H1 (cell line): Measurements from ENCODE around the gene ADCY5. TPM values are rescaled to one million over a fixed set of nuclear protein-coding genes. Genes with fewer than 3 reads are reported as not detected.
A peak's percentile ranks its signal among the peaks of the same experiment; 100 is the strongest.

Experiments used
- CTCF ChIA-PET: fragments of 300-600 bp; sonication (Branson Sonifier 250); formaldehyde crosslinking; loops from one replicate; lab custom pipeline; 2021; ENCODE audit not compliant: partially characterized antibody; lab: Charles Lee
- POLR2A ChIA-PET: fragments of 300-600 bp; sonication (Branson Sonifier 250); formaldehyde crosslinking; loops from one replicate; lab custom pipeline; 2021; ENCODE audit warnings: inconsistent platforms; ENCODE audit not compliant: partially characterized antibody; lab: Charles Lee
- DNase-seq, 2 experiments: peaks; one replicate each; pipeline versions ENCODE4 v3.0.0 to v3.0.0-alpha.2; 2010 to 2022; ENCODE audit warnings: low spot score in 2 of 2, low read depth in 1 of 2, mixed read lengths in 1 of 2
- FAIRE-seq: peaks from 2 replicates; lab custom pipeline; 2011; peaks lifted over from hg19 to GRCh38; lab: Jason Lieb, UNC
- H2AFZ ChIP-seq: 2 replicates; pipeline ENCODE4 v1.8.1; 2012; ENCODE audit warnings: low read length, inconsistent platforms
- H2AK5ac ChIP-seq: 2 replicates; pipeline ENCODE4 v1.6.1; 2013; ENCODE audit warnings: low read depth, low read length
- H2BK120ac ChIP-seq: replicated peaks from 2 replicates; pipeline ENCODE3; 2013; ENCODE audit warnings: low read depth, low read length, inconsistent platforms
- H2BK12ac ChIP-seq: 2 replicates; pipeline ENCODE4 v1.6.1; 2013; ENCODE audit warnings: low read depth, low read length
- H2BK15ac ChIP-seq: 2 replicates; pipeline ENCODE4 v1.6.1; 2013; ENCODE audit warnings: low read length
- H2BK20ac ChIP-seq: 2 replicates; pipeline ENCODE4 v1.6.1; 2013; ENCODE audit warnings: low read length
- H2BK5ac ChIP-seq: 2 replicates; pipeline ENCODE4 v1.6.1; 2013; ENCODE audit warnings: low read depth, low read length
- H3K14ac ChIP-seq: 2 replicates; pipeline ENCODE4 v1.6.1; 2013; ENCODE audit warnings: inconsistent platforms; ENCODE audit not compliant: insufficient read length
- H3K18ac ChIP-seq: 2 replicates; pipeline ENCODE4 v1.6.1; 2013; ENCODE audit warnings: low read length; ENCODE audit errors: extremely low read depth
- H3K23ac ChIP-seq: 2 replicates; pipeline ENCODE4 v1.6.1; 2013; ENCODE audit warnings: inconsistent platforms; ENCODE audit not compliant: insufficient read length
- H3K23me2 ChIP-seq: 2 replicates; pipeline ENCODE4 v1.6.1; 2013; ENCODE audit warnings: low read depth, low read length
- H3K27ac ChIP-seq: 2 replicates; pipeline ENCODE4 v1.6.1; 2011; ENCODE audit warnings: low read depth, low read length, inconsistent platforms
- H3K27me3 ChIP-seq, 4 experiments: replicated peaks in 1 of 4; 1 replicate in 1 of 4; 2 replicates in 3 of 4; pipeline versions ENCODE4 v1.6.1 to v1.8.1; 2011 to 2013; ENCODE audit warnings: low read length in 3 of 4, mild to moderate bottlenecking in 3 of 4, inconsistent platforms in 2 of 4, mixed read lengths in 2 of 4, moderate library complexity in 1 of 4; ENCODE audit not compliant: control insufficient read depth in 3 of 4, insufficient read depth in 3 of 4; ENCODE audit errors: extremely low read depth in 1 of 4
- H3K36me3 ChIP-seq, 4 experiments: 2 replicates each; pipeline versions ENCODE4 v1.6.1 to v1.8.1; 2011 to 2013; ENCODE audit warnings: mild to moderate bottlenecking in 4 of 4, low read length in 3 of 4, moderate library complexity in 2 of 4, control low read depth in 1 of 4, inconsistent platforms in 1 of 4; ENCODE audit not compliant: insufficient read depth in 4 of 4, control insufficient read depth in 2 of 4
- H3K4ac ChIP-seq: replicated peaks from 2 replicates; pipeline ENCODE3; 2013; ENCODE audit warnings: low read length, low read depth, mixed read lengths, inconsistent platforms; ENCODE audit not compliant: insufficient read length
- H3K4me1 ChIP-seq, 4 experiments: replicated peaks in 1 of 4; 1 replicate in 1 of 4; 2 replicates in 3 of 4; pipeline versions ENCODE4 v1.6.1 to v1.8.1; 2011 to 2013; ENCODE audit warnings: low read length in 3 of 4, inconsistent platforms in 2 of 4, mixed read lengths in 1 of 4; ENCODE audit not compliant: insufficient read depth in 4 of 4, control insufficient read depth in 3 of 4
- H3K4me2 ChIP-seq, 2 experiments: 2 replicates each; pipeline versions ENCODE4 v1.6.1 to v1.8.1; 2011 to 2013; ENCODE audit warnings: low read depth in 2 of 2, low read length in 2 of 2, control low read depth in 1 of 2, inconsistent platforms in 1 of 2, mild to moderate bottlenecking in 1 of 2; ENCODE audit not compliant: insufficient read depth in 1 of 2
- H3K4me3 ChIP-seq, 4 experiments: fragments of 200-600, 300-600 bp in 1 of 4; sonication (generic), shearing (Covaris generic), sonication (Bioruptor Twin) in 1 of 4; 2 replicates each; pipeline versions ENCODE4 v1.5.1 to v1.8.1; 2011 to 2016; ENCODE audit warnings: low read length in 4 of 4, low read depth in 3 of 4, control low read depth in 2 of 4, inconsistent platforms in 2 of 4, mild to moderate bottlenecking in 2 of 4, mixed read lengths in 1 of 4, moderate library complexity in 1 of 4; ENCODE audit not compliant: insufficient read depth in 2 of 4; ENCODE audit errors: extremely low read depth in 1 of 4
- H3K56ac ChIP-seq: replicated peaks from 2 replicates; pipeline ENCODE3; 2013; ENCODE audit warnings: low read depth, mild to moderate bottlenecking, mixed read lengths, low read length, inconsistent platforms; ENCODE audit not compliant: insufficient read length
- H3K79me1 ChIP-seq: 2 replicates; pipeline ENCODE4 v1.6.1; 2013; ENCODE audit warnings: low read depth, low read length, control low read depth
- H3K79me2 ChIP-seq, 2 experiments: 2 replicates each; pipeline versions ENCODE4 v1.6.1 to v1.8.1; 2012 to 2013; ENCODE audit warnings: low read length in 2 of 2, mild to moderate bottlenecking in 2 of 2, inconsistent platforms in 1 of 2; ENCODE audit not compliant: insufficient read depth in 2 of 2, control insufficient read depth in 1 of 2
- H3K9ac ChIP-seq, 4 experiments: replicated peaks in 1 of 4; 1 replicate in 1 of 4; 2 replicates in 3 of 4; pipeline versions ENCODE4 v1.6.1 to v1.8.1; 2011 to 2013; ENCODE audit warnings: low read depth in 3 of 4, low read length in 3 of 4, control low read depth in 2 of 4, mild to moderate bottlenecking in 2 of 4, moderate library complexity in 2 of 4, inconsistent platforms in 1 of 4; ENCODE audit errors: extremely low read depth in 1 of 4
- H3K9me3 ChIP-seq, 2 experiments: 2 replicates each; pipeline versions ENCODE4 v1.6.1 to v1.8.1; 2012 to 2013; ENCODE audit warnings: mild to moderate bottlenecking in 2 of 2, moderate library complexity in 2 of 2, control low read depth in 1 of 2, inconsistent platforms in 1 of 2, low read depth in 1 of 2, low read length in 1 of 2, mixed read lengths in 1 of 2; ENCODE audit not compliant: insufficient read depth in 2 of 2
- H4K20me1 ChIP-seq, 2 experiments: replicated peaks in 1 of 2; 2 replicates each; pipeline versions ENCODE3 to v1.8.1; 2011 to 2013; ENCODE audit warnings: inconsistent platforms in 2 of 2, low read length in 2 of 2, mild to moderate bottlenecking in 1 of 2; ENCODE audit not compliant: insufficient read depth in 2 of 2, control insufficient read depth in 1 of 2
- H4K5ac ChIP-seq: 2 replicates; pipeline ENCODE4 v1.6.1; 2013; ENCODE audit warnings: low read length, low read depth, mixed read lengths, inconsistent platforms; ENCODE audit not compliant: insufficient read length
- H4K8ac ChIP-seq: 2 replicates; pipeline ENCODE4 v1.8.0; 2013; ENCODE audit warnings: mild to moderate bottlenecking, moderate library complexity, low read length, inconsistent platforms; ENCODE audit not compliant: insufficient read depth; ENCODE audit errors: extremely low read depth
- H4K91ac ChIP-seq: replicated peaks from 2 replicates; pipeline ENCODE3; 2013; ENCODE audit warnings: low read length, mixed read lengths, inconsistent platforms; ENCODE audit not compliant: insufficient read length
- ASH2L ChIP-seq: fragments of 200-600, 300-600 bp; sonication (generic); IDR thresholded peaks from one replicate; pipeline ENCODE4 v1.7.1; 2017; ENCODE audit warnings: low read length
- BCL11A ChIP-seq, 2 experiments: IDR thresholded peaks; one replicate each; pipeline ENCODE4 v1.6.1; 2011; ENCODE audit warnings: low read depth in 2 of 2, low read length in 2 of 2, mild to moderate bottlenecking in 2 of 2
- CHD2 ChIP-seq: IDR thresholded peaks from 2 replicates; pipeline ENCODE4 v1.6.1; 2012; ENCODE audit warnings: low read length, improper control_type of control experiment
- CREB1 ChIP-seq: IDR thresholded peaks from 2 replicates; pipeline ENCODE4 v1.6.1; 2012; ENCODE audit warnings: inconsistent platforms
- JUND ChIP-seq: IDR thresholded peaks from 2 replicates; pipeline ENCODE4 v1.6.1; 2011; ENCODE audit warnings: mild to moderate bottlenecking, improper control_type of control experiment, low read length
- NRF1 ChIP-seq: IDR thresholded peaks from 2 replicates; pipeline ENCODE4 v1.6.1; 2011; ENCODE audit warnings: mild to moderate bottlenecking, low read depth, low read length, improper control_type of control experiment
- SP2 ChIP-seq: IDR thresholded peaks from 2 replicates; pipeline ENCODE4 v1.6.1; 2012; ENCODE audit warnings: mild to moderate bottlenecking, low read length, inconsistent platforms
- TCF12 ChIP-seq: IDR thresholded peaks from 2 replicates; pipeline ENCODE4 v1.6.1; 2011; ENCODE audit warnings: low read depth, mild to moderate bottlenecking, low read length
- ZNF274 ChIP-seq: IDR thresholded peaks from 2 replicates; pipeline ENCODE4 v1.7.0; 2012; ENCODE audit warnings: low read length, borderline replicate concordance; ENCODE audit errors: extremely low read depth
- WGBS, 2 experiments: shearing (Covaris generic) in 1 of 2; methylation state at CpG; one replicate each; pipeline versions ENCODE4 v1.1.6 to v1.1.7; 2013 to 2015; ENCODE audit warnings: low lambda C conversion rate in 2 of 2, mixed read lengths in 2 of 2, inconsistent platforms in 1 of 2, low coverage in 1 of 2, missing lambda C conversion rate in 1 of 2; ENCODE audit not compliant: insufficient replicate concordance in 2 of 2, insufficient coverage in 1 of 2, insufficient read length in 1 of 2; ENCODE audit errors: extremely low coverage in 1 of 2, missing lambda C conversion rate in 1 of 2; 5-methylcytosine and 5-hydroxymethylcytosine counted together
- polyA plus RNA-seq, 7 experiments: library from polyadenylated mRNA; depleted of rRNA in 3 of 7; stranded (reverse) in 5 of 7; unstranded in 2 of 7; fragments of >200 nt in 5 of 7; fragments of 200-250 nt in 2 of 7; gene quantifications; 1 replicate in 5 of 7; 2 replicates in 1 of 7; 4 replicates in 1 of 7; pipeline versions ENCODE4 v1.2.1 to v1.2.3, GENCODE V29; 2011 to 2013; ENCODE audit warnings: missing spikeins in 2 of 7, mixed read lengths in 2 of 7
- total RNA-seq: library from RNA; stranded (reverse); fragmentation: NEBNext Ultra II Directional; extraction: Animal tissue kit (Norgen Biotek cat#: 25700); gene quantifications from 2 replicates; pipeline ENCODE4 v1.2.1, GENCODE V29; 2021
- TF ChIP-seq, protein P1 (sequence below): IDR thresholded peaks from 2 replicates; pipeline ENCODE4 v1.6.1; 2011; ENCODE audit warnings: low read depth, mild to moderate bottlenecking, low read length; ENCODE audit not compliant: insufficient read depth

The ADCY5 gene
- total and polyA plus RNA-seq, 2 of the 8 experiments (the other 6 are each of a cell fraction or from before 2014, with no cell fraction given) = 18.9 to 40.8 TPM

DNA sequence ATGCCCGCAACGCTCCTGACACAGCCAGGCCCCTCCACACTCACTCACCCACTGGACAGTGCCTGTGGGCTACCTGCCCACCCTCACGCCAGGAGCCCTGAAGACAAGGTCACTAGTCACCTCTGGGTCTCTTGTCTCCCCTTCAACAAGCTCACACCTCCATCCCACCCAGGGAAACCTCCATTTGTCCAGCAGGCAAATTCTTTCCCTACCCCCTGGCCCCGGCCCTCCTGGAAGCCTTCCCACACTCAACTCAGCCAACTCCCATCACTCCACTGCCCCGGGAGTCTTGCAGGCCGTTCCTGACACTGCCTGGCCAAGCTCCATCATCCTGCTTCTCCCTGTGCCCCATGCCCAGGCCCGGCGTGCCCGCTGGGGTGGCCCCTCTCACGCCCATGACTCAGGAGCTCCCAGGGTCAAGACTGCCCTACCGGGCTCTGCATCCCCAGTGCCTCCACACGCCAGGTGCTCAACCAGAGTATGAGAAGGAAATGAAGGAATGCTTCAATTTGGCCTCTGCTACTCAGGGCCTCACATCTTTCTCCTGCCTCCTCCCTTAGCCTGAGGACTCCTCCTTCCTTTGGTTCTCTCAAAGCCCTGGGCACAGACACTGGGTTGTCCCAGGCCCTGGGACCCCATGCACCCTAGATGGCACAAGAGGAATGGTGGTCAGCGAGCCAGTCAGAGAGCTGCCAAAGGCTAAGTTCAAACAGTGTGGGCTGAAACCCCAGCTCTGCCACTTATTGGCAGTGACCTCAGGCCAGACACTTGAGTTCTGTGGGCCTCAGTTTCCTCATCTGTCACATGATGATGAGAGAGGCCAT, 158.6 kb downstream of the ADCY5 start:
- CTCF ChIA-PET = interaction anchor here (1.0 to 3.7 kb wide), 5 partner anchors 8 to 32 kb away, joined by 3 to 28 read pairs (median 5); no protein-coding TSS in a partner anchor
- FAIRE-seq = no peak
- Histone ChIP-seq H4K8ac (0 out of 2 replicates have a peak overlapping the region, but pooled peaks have one; percentile 45), H3K4me1 (peaks cover 0 to 2% (median 0%) of the 10 kb centered on the region in 4 experiments; a peak in 2 of 7 replicates), H3K9ac (no peak overlapping the region), H3K27ac (no peak overlapping the region), H3K9me3 (no peaks in the 10 kb centered on the region), H4K5ac (no peak overlapping the region), H3K56ac (no peak overlapping the region), H3K36me3 (peaks cover 7 to 23% (median 17%) of the 10 kb centered on the region in 4 experiments), H3K79me1 (no peaks in the 10 kb centered on the region), H3K79me2 (no peaks in the 10 kb centered on the region), H4K91ac (no peak overlapping the region), H2BK12ac (no peak overlapping the region), H2BK20ac (no peak overlapping the region), H2BK15ac (no peak overlapping the region), H3K4me2 (no peak overlapping the region), H3K27me3 (no peaks in the 10 kb centered on the region), H2AFZ (no peak overlapping the region), H2BK5ac (no peak overlapping the region), H3K23ac (no peak overlapping the region), H3K4ac (no peak overlapping the region), H3K18ac (no peak overlapping the region), H4K20me1 (peaks cover 4 to 23% of the 10 kb centered on the region in 2 experiments), H2BK120ac (no peak overlapping the region), H3K4me3 (no peak overlapping the region), H3K14ac (no peak overlapping the region), H3K23me2 (no peaks in the 10 kb centered on the region), H2AK5ac (no peak overlapping the region)
- no peak for DNase-seq
- TF ChIP-seq ZNF274 = no peak
- no peak for TF ChIP-seq TCF12
- no peak for TF ChIP-seq JUND
- no peak for TF ChIP-seq BCL11A (IDR thresholded peaks at IDR 0.05; ENCODE audit: low read depth in 2 of 2, low read length in 2 of 2)
- no peak for TF ChIP-seq CHD2
- TF ChIP-seq NRF1 = no peak
- TF ChIP-seq CREB1 = no peak
- no peak for TF ChIP-seq SP2
- no peak for TF ChIP-seq ASH2L
- TF ChIP-seq, protein P1, sequence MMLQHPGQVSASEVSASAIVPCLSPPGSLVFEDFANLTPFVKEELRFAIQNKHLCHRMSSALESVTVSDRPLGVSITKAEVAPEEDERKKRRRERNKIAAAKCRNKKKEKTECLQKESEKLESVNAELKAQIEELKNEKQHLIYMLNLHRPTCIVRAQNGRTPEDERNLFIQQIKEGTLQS = no peak
- POLR2A ChIA-PET = interaction anchor here (0.8 to 1.3 kb wide), 5 partner anchors 9 to 30 kb away, joined by 3 read pairs; no protein-coding TSS in a partner anchor
- 89% methylated on average over 13 of the region's 13 CpGs; no CpG with 5 or more reads in 1 of the 2 experiments for WGBS, 2 experiments
